Measurements from ENCODE around the gene USP50.
"Not testable (repeated sequence)": the region's sequence is repeated elsewhere in the genome, so short reads cannot be mapped to it uniquely, and the experiment has no call there.

Gene USP50

GRCh38 chr15:50501815-50502214, 44.7 kb downstream of the USP50 start:
- no peak for DNase-seq

GRCh38 chr15:50500352-50500751, 46.1 kb downstream of the USP50 start:
- no peak for DNase-seq

- no peak for DNase-seq
Observed at GRCh38 chr15:50496692-50497091, 49.8 kb downstream of the USP50 start.

- DNase-seq, result not testable (repeated sequence)
Observed at GRCh38 chr15:50494547-50494946, 51.9 kb downstream of the USP50 start.

GRCh38 chr15:50493625-50494024, 52.8 kb downstream of the USP50 start:
- no peak for DNase-seq

GRCh38 chr15:50487287-50487686, 59.2 kb downstream of the USP50 start:
- no peak for DNase-seq

- DNase-seq, result no peak
Observed at GRCh38 chr15:50485389-50485788, 61.1 kb downstream of the USP50 start.

- no peak for DNase-seq
Observed at GRCh38 chr15:50484781-50485180, 61.7 kb downstream of the USP50 start.

GRCh38 chr15:50476143-50476542, 70.3 kb downstream of the USP50 start:
- no peak for DNase-seq

- DNase-seq, result no peak
Observed at GRCh38 chr15:50471072-50471471, 75.4 kb downstream of the USP50 start.

GRCh38 chr15:50463423-50464358, 82.8 kb downstream of the USP50 start:
- no peak for DNase-seq

GRCh38 chr15:50458348-50459112, 87.9 kb downstream of the USP50 start:
- no peak for DNase-seq

GRCh38 chr15:50452927-50453326, 93.5 kb downstream of the USP50 start:
- no peak for DNase-seq
